ENCODE data around the gene SPPL3.
"Not testable (repeated sequence)": the region's sequence is repeated elsewhere in the genome, so short reads cannot be mapped to it uniquely, and the experiment has no call there.

SPPL3 gene

GRCh38 chr12:120844297-120844696 lies 59.9 kb downstream of the SPPL3 start:
- DNase-seq (ENCODE audit: low read depth, low spot score), result no peak

GRCh38 chr12:120843472-120843871 lies 60.7 kb downstream of the SPPL3 start:
- no peak for DNase-seq (ENCODE audit: low read depth, low spot score)

DNA sequence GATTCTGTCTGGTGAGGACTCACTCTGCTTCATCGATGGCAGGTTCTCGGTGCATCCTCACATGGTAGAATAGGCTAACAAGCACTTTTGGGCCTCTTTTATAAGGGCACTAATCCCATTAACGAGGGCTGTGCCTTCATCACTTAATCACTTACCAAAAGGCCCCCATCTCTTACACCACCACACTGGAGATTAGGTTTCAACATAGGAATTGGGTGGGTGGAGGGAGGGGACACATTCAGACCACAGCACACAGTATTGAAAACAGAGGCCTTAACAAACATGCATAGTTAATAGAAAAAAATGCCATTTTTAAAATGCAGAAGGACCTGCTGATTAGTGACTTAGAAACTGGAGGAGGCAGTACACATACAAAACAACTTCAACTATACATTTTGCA lies 61.6 kb downstream of the SPPL3 start:
- DNase-seq (ENCODE audit: low read depth, low spot score), result no peak

- DNase-seq (ENCODE audit: low read depth, low spot score), result no peak
Measured at GRCh38 chr12:120841525-120841924, 62.6 kb downstream of the SPPL3 start.

- DNase-seq (ENCODE audit: low read depth, low spot score), result no peak
Measured at GRCh38 chr12:120839503-120839902, 64.7 kb downstream of the SPPL3 start.

DNA sequence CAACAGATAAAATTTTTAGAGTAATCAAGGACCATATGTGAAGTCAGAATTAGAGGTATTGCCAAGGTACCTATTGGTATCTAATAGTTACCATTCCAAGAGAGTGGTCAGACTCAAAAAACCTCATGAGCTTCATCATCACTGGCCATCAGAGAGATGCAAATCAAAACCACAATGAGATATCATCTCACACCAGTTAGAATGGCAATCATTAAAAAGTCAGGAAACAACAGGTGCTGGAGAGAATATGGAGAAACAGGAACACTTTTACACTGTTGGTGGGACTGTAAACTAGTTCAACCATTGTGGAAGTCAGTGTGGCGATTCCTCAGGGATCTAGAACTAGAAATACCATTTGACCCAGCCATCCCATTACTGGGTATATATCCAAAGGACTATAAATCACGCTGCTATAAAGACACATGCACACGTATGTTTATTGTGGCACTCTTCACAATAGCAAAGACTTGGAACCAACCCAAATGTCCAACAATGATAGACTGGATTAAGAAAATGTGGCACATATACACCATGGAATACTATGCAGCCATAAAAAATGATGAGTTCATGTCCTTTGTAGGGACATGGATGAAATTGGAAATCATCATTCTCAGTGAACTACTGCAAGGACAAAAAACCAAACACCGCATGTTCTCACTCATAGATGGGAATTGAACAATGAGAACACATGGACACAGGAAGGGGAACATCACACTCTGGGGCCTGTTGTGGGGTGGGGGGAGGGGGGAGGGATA lies 65.4 kb downstream of the SPPL3 start:
- DNase-seq (ENCODE audit: low read depth, low spot score), result not testable (repeated sequence)

- DNase-seq (ENCODE audit: low read depth, low spot score), result no peak
Measured at GRCh38 chr12:120836114-120836684, 68.0 kb downstream of the SPPL3 start.

DNA sequence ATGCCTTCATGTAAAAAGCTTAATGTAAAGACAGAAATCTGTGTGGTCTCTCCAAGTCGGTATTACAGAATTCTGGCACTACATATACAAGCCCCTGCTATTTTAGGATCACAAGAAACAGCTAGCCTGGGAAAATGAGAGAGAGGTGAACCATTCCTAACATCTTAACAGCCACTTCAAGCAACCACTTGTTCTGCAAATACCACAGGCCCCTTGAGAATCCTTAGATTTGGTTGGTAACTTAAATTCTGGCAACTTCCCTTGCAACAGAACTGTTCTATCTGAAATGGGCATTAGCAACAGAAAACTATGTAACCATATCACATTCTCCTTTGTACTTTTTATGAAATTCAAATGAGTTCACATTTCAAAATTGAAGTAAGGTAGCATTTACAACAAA lies 68.5 kb downstream of the SPPL3 start:
- no peak for DNase-seq (ENCODE audit: low read depth, low spot score)

- no peak for DNase-seq (ENCODE audit: low read depth, low spot score)
Measured at GRCh38 chr12:120835304-120835612, 68.9 kb downstream of the SPPL3 start.

DNA sequence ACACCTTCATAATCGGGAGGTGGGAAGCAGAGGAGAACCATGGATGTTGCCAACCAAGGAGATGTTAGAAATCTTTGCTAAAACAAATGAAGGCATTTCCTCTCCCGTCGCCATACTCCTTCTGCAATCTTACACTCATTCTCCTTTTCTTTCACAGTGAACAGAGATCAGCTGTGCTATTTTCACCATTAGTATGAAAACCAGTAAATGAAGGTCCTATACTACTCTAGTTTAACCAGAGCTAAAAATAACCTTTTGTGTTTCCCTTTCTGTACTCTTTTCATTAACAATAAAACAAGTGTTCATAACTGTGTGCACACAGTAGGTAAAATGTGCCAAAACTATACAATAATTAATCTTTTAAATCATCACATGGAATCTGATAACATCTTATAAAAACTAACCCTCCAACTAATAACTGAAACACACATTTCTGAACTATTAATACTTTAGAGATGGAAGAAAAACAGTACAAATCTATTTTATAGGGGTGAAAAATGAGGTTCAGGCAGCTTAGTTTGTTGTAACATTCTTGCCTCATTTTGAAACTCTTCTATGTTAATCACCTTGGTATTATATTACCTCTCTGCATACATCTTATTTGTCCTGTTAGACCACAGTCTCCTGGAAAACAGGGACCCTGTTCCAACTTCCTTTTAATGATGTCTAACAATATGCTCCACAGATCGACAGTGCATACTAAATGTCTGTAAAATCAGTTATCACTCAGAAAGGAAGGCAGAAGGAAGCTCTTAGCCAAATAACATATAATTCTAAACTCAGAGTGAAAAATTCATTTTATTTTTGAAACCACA lies 69.5 kb downstream of the SPPL3 start:
- no peak for DNase-seq (ENCODE audit: low read depth, low spot score)

GRCh38 chr12:120833849-120834248 lies 70.3 kb downstream of the SPPL3 start:
- no peak for DNase-seq (ENCODE audit: low read depth, low spot score)

GRCh38 chr12:120832737-120833136 lies 71.4 kb downstream of the SPPL3 start:
- DNase-seq (ENCODE audit: low read depth, low spot score), result no peak

DNA sequence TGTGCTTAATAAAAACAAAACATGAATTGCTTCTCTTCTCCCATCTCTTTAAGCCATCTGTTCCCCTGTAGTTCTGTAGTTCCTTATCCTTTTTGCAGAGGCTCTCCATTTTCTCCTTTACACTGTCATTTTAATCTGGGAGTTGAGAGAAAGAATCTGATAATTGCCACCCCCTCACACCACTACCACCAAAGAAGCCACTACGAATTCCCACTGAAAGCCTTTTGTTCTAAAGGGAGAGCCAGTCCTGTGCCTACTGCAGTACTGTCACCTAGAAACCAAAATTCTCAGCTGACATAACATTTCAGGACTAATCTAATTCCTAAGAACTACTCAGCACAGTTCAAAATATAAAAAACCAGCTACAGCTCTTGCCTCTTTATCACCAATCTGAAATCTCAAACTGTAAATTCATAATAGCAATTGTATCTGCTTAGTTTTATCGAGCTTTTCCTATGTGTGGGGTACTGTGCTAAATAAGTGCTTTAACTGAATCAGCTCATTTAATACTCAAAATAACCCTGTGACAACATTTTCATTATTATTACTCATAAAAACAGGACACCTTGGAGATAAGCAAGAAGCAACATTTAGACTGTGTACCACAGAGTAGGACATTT lies 72.4 kb downstream of the SPPL3 start:
- no peak for DNase-seq (ENCODE audit: low read depth, low spot score)

GRCh38 chr12:120830966-120831365 lies 73.2 kb downstream of the SPPL3 start:
- no peak for DNase-seq (ENCODE audit: low read depth, low spot score)

- DNase-seq (ENCODE audit: low read depth, low spot score), result no peak
Measured at GRCh38 chr12:120830052-120830940, 73.9 kb downstream of the SPPL3 start.

GRCh38 chr12:120826335-120826734 lies 77.8 kb downstream of the SPPL3 start:
- DNase-seq (ENCODE audit: low read depth, low spot score), result no peak

DNA sequence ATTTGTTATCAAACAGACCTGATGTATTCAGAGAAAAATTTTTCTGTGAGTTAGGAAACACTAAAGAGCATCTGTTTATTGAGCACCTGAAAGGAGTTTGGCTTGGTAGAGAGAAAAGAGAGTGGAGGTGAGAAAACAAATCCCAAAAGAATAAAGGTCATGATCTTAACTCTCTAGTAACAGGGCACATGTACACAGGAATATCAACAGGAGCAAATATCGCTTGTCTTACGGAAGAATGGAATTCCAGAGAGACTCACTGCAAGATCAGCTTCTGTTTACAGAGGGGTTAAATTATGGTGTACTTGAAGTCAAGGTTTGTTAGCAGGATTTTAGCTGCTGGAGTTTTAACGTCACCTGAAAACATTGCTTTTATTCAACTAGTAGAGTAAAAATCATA lies 78.8 kb downstream of the SPPL3 start:
- DNase-seq (ENCODE audit: low read depth, low spot score), result no peak

- no peak for DNase-seq (ENCODE audit: low read depth, low spot score)
Measured at GRCh38 chr12:120822832-120823503, 81.2 kb downstream of the SPPL3 start.

- DNase-seq (ENCODE audit: low read depth, low spot score), result no peak
Measured at GRCh38 chr12:120821878-120822277, 82.3 kb downstream of the SPPL3 start.

- no peak for DNase-seq (ENCODE audit: low read depth, low spot score)
Measured at GRCh38 chr12:120820884-120821510, 83.2 kb downstream of the SPPL3 start.

Data from activated CD4-positive, CD25-positive, alpha-beta regulatory T cell treated with anti-CD3 and anti-CD28 coated beads, Interleukin-2, amount 50 U/mL, for 16 hours (primary cell).